Activated CD8-positive, alpha-beta T cell treated with anti-CD3 and anti-CD28 coated beads for 36 hours (primary cell): ENCODE results near the gene GPATCH8. TPM values are rescaled to one million over a fixed set of nuclear protein-coding genes. Genes with fewer than 3 reads are reported as not detected.

Source experiments
- ATAC-seq: fragments of 200-7000 bp; cut with Tn5 transposase; one replicate; pipeline ENCODE4 v1.10.0; 2021; ENCODE audit warnings: mild to moderate bottlenecking, moderate library complexity
- CTCF ChIA-PET: fragments of 350-600 bp; sonication (Branson Sonifier 250); formaldehyde crosslinking; loops from one replicate; lab custom pipeline; 2021; ENCODE audit warnings: antibody characterized with exemption; lab: Charles Lee
- POLR2A ChIA-PET: fragments of 350-600 bp; sonication (Branson Sonifier 250); formaldehyde crosslinking; loops from one replicate; lab custom pipeline; 2021; ENCODE audit warnings: antibody characterized with exemption; lab: Charles Lee
- DNase-seq: peaks from one replicate; pipeline ENCODE4 v3.0.0-alpha.2; 2020
- H3K27ac Mint-ChIP-seq: one replicate; pipeline ENCODE4 v1.8.0; 2021; ENCODE audit warnings: mild to moderate bottlenecking, mixed read lengths
- H3K27me3 Mint-ChIP-seq: one replicate; pipeline ENCODE4 v1.8.0; 2021; ENCODE audit warnings: mixed read lengths
- H3K36me3 Mint-ChIP-seq: one replicate; pipeline ENCODE4 v1.8.0; 2021; ENCODE audit warnings: low read depth, mixed read lengths
- H3K4me1 Mint-ChIP-seq: one replicate; pipeline ENCODE4 v1.8.0; 2021; ENCODE audit warnings: low read depth, mixed read lengths
- H3K4me3 Mint-ChIP-seq: one replicate; pipeline ENCODE4 v1.8.0; 2021; ENCODE audit warnings: mild to moderate bottlenecking, moderate library complexity, mixed read lengths
- H3K9me3 Mint-ChIP-seq: one replicate; pipeline ENCODE4 v1.8.0; 2021; ENCODE audit warnings: mixed read lengths
- CTCF ChIP-seq: fragments of 200-600 bp; IDR thresholded peaks from one replicate; pipeline ENCODE4 v1.8.0; 2022; ENCODE audit warnings: antibody characterized with exemption, mild to moderate bottlenecking
- intact Hi-C: fragments of 100-400 bp; cut with micrococcal nuclease; formaldehyde crosslinking; loops from one replicate; pipeline ENCODE4 v1.10.0; 2022
- total RNA-seq, 2 experiments: library from RNA; stranded (reverse); gene quantifications; one replicate each; pipeline ENCODE4 v1.2.3, GENCODE V29; 2021

The GPATCH8 gene
- total RNA-seq, 2 experiments from 2014 or later = 34.0 to 36.8 TPM

GRCh38 chr17:44351464-44351863 lies 151.7 kb downstream of the GPATCH8 start:
- H3K4me3 Mint-ChIP-seq = no peak overlapping the region
- ChIA-PET CTCF (interaction anchor here (0.6 to 6.2 kb wide), 17 partner anchors 10 to 183 kb away, joined by 3 to 51 read pairs (median 4); partner anchors contain the start of gene FAM171A2), POLR2A (no interaction called here)
- DNase-seq = no peak
- no peaks in the 10 kb centered on the region for H3K9me3 Mint-ChIP-seq
- peaks cover 8% of the 10 kb centered on the region for H3K4me1 Mint-ChIP-seq
- intact Hi-C loops = no loop called here
- no peak for TF ChIP-seq CTCF
- no peak overlapping the region for H3K27ac Mint-ChIP-seq
- H3K27me3 Mint-ChIP-seq = no peaks in the 10 kb centered on the region
- no peak for ATAC-seq
- H3K36me3 Mint-ChIP-seq = peaks cover 2% of the 10 kb centered on the region

GRCh38 chr17:44350733-44351226 lies 152.4 kb downstream of the GPATCH8 start:
- Mint-ChIP-seq H3K4me3 (no peak overlapping the region), H3K4me1 (peaks cover 11% of the 10 kb centered on the region), H3K27me3 (no peaks in the 10 kb centered on the region), H3K27ac (no peak overlapping the region), H3K9me3 (no peaks in the 10 kb centered on the region), H3K36me3 (peaks cover 2% of the 10 kb centered on the region)
- TF ChIP-seq CTCF = peak; percentile 80
- DNase-seq (peak; percentile 86), ATAC-seq (peak; percentile 90)
- POLR2A ChIA-PET = interaction anchor here (1.2 kb wide), 1 partner anchor 20 kb away, joined by 3 read pairs; no protein-coding TSS in a partner anchor
- CTCF ChIA-PET = interaction anchor here (0.6 to 6.2 kb wide), 25 partner anchors 9 to 426 kb away, joined by 3 to 51 read pairs (median 4); partner anchors contain the start of gene FAM171A2
- intact Hi-C loops = no loop called here

DNA sequence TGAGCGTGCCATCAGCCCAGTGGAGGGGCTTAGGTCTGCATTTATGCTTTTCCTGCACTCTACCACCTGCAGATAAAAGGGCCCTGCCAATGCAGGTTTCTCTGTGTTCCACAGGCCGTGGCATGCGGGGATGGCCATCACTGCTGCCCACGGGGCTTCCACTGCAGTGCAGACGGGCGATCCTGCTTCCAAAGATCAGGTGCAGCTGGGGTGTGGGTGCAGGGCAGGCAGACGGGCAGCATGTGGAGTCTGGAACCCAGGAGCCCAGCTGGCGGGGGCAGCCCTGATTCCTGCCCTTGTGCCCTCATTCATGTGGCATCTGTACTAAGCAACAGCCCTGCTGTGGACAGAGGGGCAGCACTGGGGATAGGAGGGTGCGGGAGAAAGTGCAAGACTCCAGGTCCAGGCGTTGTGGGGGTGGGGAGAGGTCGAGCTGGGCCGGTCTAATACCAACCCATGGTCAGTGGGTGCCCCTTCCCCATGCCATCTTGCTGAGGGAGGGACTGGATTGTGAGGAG lies 153.6 kb downstream of the GPATCH8 start:
- peaks cover 2% of the 10 kb centered on the region for H3K36me3 Mint-ChIP-seq
- ATAC-seq (no peak), DNase-seq (no peak)
- no peak for TF ChIP-seq CTCF
- ChIA-PET CTCF (interaction anchor here (0.8 to 6.2 kb wide), 14 partner anchors 8 to 205 kb away, joined by 3 to 51 read pairs (median 4); partner anchors contain the start of gene FAM171A2), POLR2A (no interaction called here)
- H3K27ac Mint-ChIP-seq = no peak overlapping the region
- H3K9me3 Mint-ChIP-seq = no peaks in the 10 kb centered on the region
- no peaks in the 10 kb centered on the region for H3K27me3 Mint-ChIP-seq
- intact Hi-C loops = loop anchor here (5.0 kb wide), 1 partner anchor 147 kb away; no protein-coding TSS in a partner anchor
- H3K4me1 Mint-ChIP-seq = peaks cover 19% of the 10 kb centered on the region
- H3K4me3 Mint-ChIP-seq = no peak overlapping the region

DNA sequence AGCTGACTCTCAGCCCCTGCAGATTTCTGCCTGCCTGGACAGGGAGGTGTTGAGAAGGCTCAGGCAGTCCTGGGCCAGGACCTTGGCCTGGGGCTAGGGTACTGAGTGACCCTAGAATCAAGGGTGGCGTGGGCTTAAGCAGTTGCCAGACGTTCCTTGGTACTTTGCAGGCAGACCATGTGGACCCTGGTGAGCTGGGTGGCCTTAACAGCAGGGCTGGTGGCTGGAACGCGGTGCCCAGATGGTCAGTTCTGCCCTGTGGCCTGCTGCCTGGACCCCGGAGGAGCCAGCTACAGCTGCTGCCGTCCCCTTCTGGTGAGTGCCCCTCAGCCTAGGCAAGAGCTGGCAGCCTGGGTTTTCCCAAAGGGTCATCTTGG lies 154.2 kb downstream of the GPATCH8 start:
- Mint-ChIP-seq H3K4me1 (peaks cover 19% of the 10 kb centered on the region), H3K9me3 (no peaks in the 10 kb centered on the region), H3K27ac (no peak overlapping the region), H3K4me3 (no peak overlapping the region), H3K27me3 (no peaks in the 10 kb centered on the region), H3K36me3 (peaks cover 2% of the 10 kb centered on the region)
- CTCF ChIA-PET = interaction anchor here (1.3 to 6.2 kb wide), 4 partner anchors 13 to 181 kb away, joined by 3 to 51 read pairs (median 36); partner anchors contain the start of gene FAM171A2
- DNase-seq = no peak
- intact Hi-C loops = loop anchor here (5.0 kb wide), 1 partner anchor 147 kb away; no protein-coding TSS in a partner anchor
- POLR2A ChIA-PET = interaction anchor here (0.7 kb wide), 1 partner anchor 12 kb away, joined by 3 read pairs; no protein-coding TSS in a partner anchor
- no peak for TF ChIP-seq CTCF
- ATAC-seq = no peak
